Uterus (tissue), 4 donors: ENCODE data around the gene WNK1. TPM values are rescaled to one million over a fixed set of nuclear protein-coding genes. Genes with fewer than 3 reads are reported as not detected.

ENCODE experiments used
- DNase-seq, 2 donors: peaks; one replicate each; pipeline ENCODE4 v3.0.0-alpha.2; 2019 to 2020
- H3K27ac ChIP-seq, 2 donors: fragments of 200-600 bp; sonication (generic); 1 replicate in 1 of 2; 2 replicates in 1 of 2; pipeline ENCODE4 v1.5.1; 2016 to 2018
- H3K27me3 ChIP-seq, 2 donors: fragments of 200-600 bp; sonication (generic); one replicate each; pipeline ENCODE4 v1.5.1; 2018 to 2019; ENCODE audit warnings: control low read depth in 1 of 2
- H3K36me3 ChIP-seq, 2 donors: fragments of 200-600 bp; sonication (generic); one replicate each; pipeline ENCODE4 v1.5.1; 2019; ENCODE audit warnings: control low read depth in 1 of 2
- H3K4me1 ChIP-seq, 2 donors: fragments of 200-600 bp; sonication (generic); one replicate each; pipeline ENCODE4 v1.5.1; 2018 to 2019; ENCODE audit warnings: control low read depth in 1 of 2
- H3K4me3 ChIP-seq, 2 donors: fragments of 200-600 bp; sonication (generic); 1 replicate in 1 of 2; 2 replicates in 1 of 2; pipeline ENCODE4 v1.5.1; 2018 to 2019; ENCODE audit warnings: mild to moderate bottlenecking in 1 of 2
- H3K9me3 ChIP-seq, 2 donors: fragments of 200-600 bp; sonication (generic); one replicate each; pipeline ENCODE4 v1.5.1; 2019; ENCODE audit warnings: control low read depth in 1 of 2
- CTCF ChIP-seq, 4 experiments: fragments of 200-600 bp in 2 of 4; fragments of 450-650 bp in 2 of 4; sonication (generic) in 2 of 4; IDR thresholded peaks; one replicate each; pipeline ENCODE4 v1.5.1; 2016 to 2019; ENCODE audit warnings: antibody characterized with exemption in 4 of 4, mild to moderate bottlenecking in 2 of 4, moderate library complexity in 1 of 4
- POLR2A ChIP-seq, 2 donors: fragments of 450-650 bp; IDR thresholded peaks; one replicate each; pipeline ENCODE4 v1.6.1; 2016; ENCODE audit warnings: antibody characterized with exemption in 2 of 2, mild to moderate bottlenecking in 1 of 2, moderate library complexity in 1 of 2
- intact Hi-C: fragments of 100-400 bp; cut with DNase I; formaldehyde crosslinking; loops from one replicate; pipeline ENCODE4 v1.15.1; 2023; ENCODE audit warnings: low total_unique reads
- total RNA-seq, 4 donors: library from RNA; depleted of rRNA in 3 of 4; stranded (reverse); fragments of >200 nt in 3 of 4; gene quantifications; one replicate each; pipeline versions ENCODE4 v1.1.0 to v1.2.4, GENCODE V29; 2014 to 2023
- donor health status: DM: yes; HTN: yes; CAD: no.

WNK1 gene
- total RNA-seq, 4 donors from 2014 or later, result 57.1 to 208 (median 81.0) TPM

- Histone ChIP-seq H3K4me1 (no peaks in the 10 kb centered on the region), H3K4me3 (no peak overlapping the region), H3K36me3 (no peaks in the 10 kb centered on the region), H3K27me3 (no peaks in the 10 kb centered on the region), H3K27ac (peak overlapping the region in 1 of 2 donors; percentile 11), H3K9me3 (no peaks in the 10 kb centered on the region)
- TF ChIP-seq CTCF (IDR thresholded peaks at IDR 0.05), result no peak
- no peak for TF ChIP-seq POLR2A (IDR thresholded peaks at IDR 0.05)
- intact Hi-C loops, result no loop called here
- DNase-seq, result no peak
Measured at GRCh38 chr12:911191-911826, 158.9 kb downstream of the WNK1 start.

GRCh38 chr12:912466-913235 is 160.3 kb downstream of the WNK1 start:
- TF ChIP-seq POLR2A (IDR thresholded peaks at IDR 0.05) (no peak), CTCF (IDR thresholded peaks at IDR 0.05) (no peak)
- H3K27me3 ChIP-seq, result no peaks in the 10 kb centered on the region
- no peaks in the 10 kb centered on the region for H3K4me1 ChIP-seq
- no peak for DNase-seq
- no peaks in the 10 kb centered on the region for H3K9me3 ChIP-seq
- intact Hi-C loops, result no loop called here
- H3K36me3 ChIP-seq, result no peaks in the 10 kb centered on the region
- no peak overlapping the region for H3K4me3 ChIP-seq
- H3K27ac ChIP-seq, result no peak overlapping the region

- no peaks in the 10 kb centered on the region for H3K36me3 ChIP-seq
- no peaks in the 10 kb centered on the region for H3K27me3 ChIP-seq
- no peak for DNase-seq
- H3K27ac ChIP-seq, result no peak overlapping the region
- intact Hi-C loops, result no loop called here
- H3K4me3 ChIP-seq, result no peak overlapping the region
- H3K4me1 ChIP-seq, result no peaks in the 10 kb centered on the region
- TF ChIP-seq POLR2A (IDR thresholded peaks at IDR 0.05) (no peak), CTCF (IDR thresholded peaks at IDR 0.05) (no peak)
- H3K9me3 ChIP-seq, result no peaks in the 10 kb centered on the region
Measured at GRCh38 chr12:913919-914698, 161.7 kb downstream of the WNK1 start.

GRCh38 chr12:915090-915489 is 162.7 kb downstream of the WNK1 start:
- Histone ChIP-seq H3K27me3 (no peaks in the 10 kb centered on the region), H3K36me3 (no peaks in the 10 kb centered on the region), H3K4me1 (no peaks in the 10 kb centered on the region), H3K27ac (no peak overlapping the region), H3K9me3 (no peaks in the 10 kb centered on the region), H3K4me3 (no peak overlapping the region)
- intact Hi-C loops, result no loop called here
- TF ChIP-seq POLR2A (IDR thresholded peaks at IDR 0.05), result no peak
- TF ChIP-seq CTCF (IDR thresholded peaks at IDR 0.05), result no peak
- DNase-seq, result no peak

- no peak for TF ChIP-seq CTCF (IDR thresholded peaks at IDR 0.05)
- no peak for TF ChIP-seq POLR2A (IDR thresholded peaks at IDR 0.05)
- Histone ChIP-seq H3K27me3 (no peaks in the 10 kb centered on the region), H3K4me1 (no peaks in the 10 kb centered on the region), H3K9me3 (no peaks in the 10 kb centered on the region), H3K27ac (no peak overlapping the region), H3K36me3 (no peaks in the 10 kb centered on the region), H3K4me3 (no peak overlapping the region)
- intact Hi-C loops, result no loop called here
- DNase-seq, result no peak
Measured at GRCh38 chr12:916240-916639, 163.9 kb downstream of the WNK1 start.
